22Rv1 (cell line): ENCODE measurements around the gene ONECUT2.

Experiments
- CTCF ChIP-seq: fragments of 450-650 bp; IDR thresholded peaks from 2 replicates; pipeline ENCODE4 v1.5.1; 2017; ENCODE audit warnings: mild to moderate bottlenecking
- ZFX ChIP-seq: fragments of 450-650 bp; IDR thresholded peaks from 2 replicates; pipeline ENCODE4 v1.6.1; 2017; ENCODE audit warnings: antibody characterized with exemption, borderline replicate concordance

DNA sequence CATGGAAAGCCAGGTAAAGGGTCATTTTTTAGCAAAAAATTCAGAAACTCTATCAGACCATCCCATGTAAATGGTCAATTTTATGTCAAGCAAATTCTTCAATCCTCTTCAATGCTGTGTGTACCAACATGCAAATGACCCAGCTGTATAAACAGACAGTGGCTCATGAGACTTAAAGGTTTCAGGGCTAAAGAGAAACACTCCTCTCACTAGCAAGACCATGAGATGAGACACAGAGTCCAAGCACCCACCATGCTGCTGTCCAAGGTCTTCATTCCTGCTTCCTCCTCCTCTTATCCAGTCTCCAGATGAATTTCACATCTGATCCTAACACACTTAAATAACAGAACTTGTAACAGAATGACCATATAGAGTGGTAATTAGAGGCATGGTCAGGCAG lies 30.8 kb upstream of the ONECUT2 start:
- TF ChIP-seq CTCF (no peak), ZFX (no peak)
